Nephron (organoid): ENCODE results near the gene NAV2.

ENCODE experiments used
- H3K27ac Mint-ChIP-seq, 3 experiments: 2 replicates each; pipeline ENCODE4 v1.8.0; 2020; ENCODE audit warnings: mixed read lengths in 3 of 3, mild to moderate bottlenecking in 2 of 3, moderate library complexity in 1 of 3
- H3K27me3 Mint-ChIP-seq: 2 replicates; pipeline ENCODE4 v1.8.0; 2021; ENCODE audit warnings: low read depth, mild to moderate bottlenecking, moderate library complexity, mixed read lengths
- H3K36me3 Mint-ChIP-seq: 2 replicates; pipeline ENCODE4 v1.8.0; 2020; ENCODE audit warnings: low read depth, mixed read lengths
- H3K4me1 Mint-ChIP-seq: 2 replicates; pipeline ENCODE4 v1.8.0; 2020; ENCODE audit warnings: mixed read lengths
- H3K4me3 Mint-ChIP-seq, 3 experiments: 2 replicates each; pipeline ENCODE4 v1.8.0; 2020; ENCODE audit warnings: mild to moderate bottlenecking in 3 of 3, mixed read lengths in 3 of 3, moderate library complexity in 2 of 3
- H3K9me3 Mint-ChIP-seq: 2 replicates; pipeline ENCODE4 v1.8.0; 2020; ENCODE audit warnings: mixed read lengths
- TF ChIP-seq, protein P1 (sequence below), 3 experiments: fragments of 200-600 bp; sonication (generic); IDR thresholded peaks; one replicate each; pipeline ENCODE4 v1.5.0; 2021; ENCODE audit warnings: antibody characterized with exemption in 3 of 3; ENCODE audit not compliant: unreplicated experiment in 3 of 3

NAV2 gene

GRCh38 chr11:19864141-19865140, 151.8 kb downstream of the NAV2 start:
- Mint-ChIP-seq H3K36me3 (no peaks in the 10 kb centered on the region), H3K27me3 (no peaks in the 10 kb centered on the region), H3K4me1 (peaks cover 58% of the 10 kb centered on the region), H3K27ac (peak overlapping the region in 2 of 3 experiments; percentile 8 to 29), H3K4me3 (no peak overlapping the region), H3K9me3 (no peaks in the 10 kb centered on the region)
- TF ChIP-seq, protein P1, sequence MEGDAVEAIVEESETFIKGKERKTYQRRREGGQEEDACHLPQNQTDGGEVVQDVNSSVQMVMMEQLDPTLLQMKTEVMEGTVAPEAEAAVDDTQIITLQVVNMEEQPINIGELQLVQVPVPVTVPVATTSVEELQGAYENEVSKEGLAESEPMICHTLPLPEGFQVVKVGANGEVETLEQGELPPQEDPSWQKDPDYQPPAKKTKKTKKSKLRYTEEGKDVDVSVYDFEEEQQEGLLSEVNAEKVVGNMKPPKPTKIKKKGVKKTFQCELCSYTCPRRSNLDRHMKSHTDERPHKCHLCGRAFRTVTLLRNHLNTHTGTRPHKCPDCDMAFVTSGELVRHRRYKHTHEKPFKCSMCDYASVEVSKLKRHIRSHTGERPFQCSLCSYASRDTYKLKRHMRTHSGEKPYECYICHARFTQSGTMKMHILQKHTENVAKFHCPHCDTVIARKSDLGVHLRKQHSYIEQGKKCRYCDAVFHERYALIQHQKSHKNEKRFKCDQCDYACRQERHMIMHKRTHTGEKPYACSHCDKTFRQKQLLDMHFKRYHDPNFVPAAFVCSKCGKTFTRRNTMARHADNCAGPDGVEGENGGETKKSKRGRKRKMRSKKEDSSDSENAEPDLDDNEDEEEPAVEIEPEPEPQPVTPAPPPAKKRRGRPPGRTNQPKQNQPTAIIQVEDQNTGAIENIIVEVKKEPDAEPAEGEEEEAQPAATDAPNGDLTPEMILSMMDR (IDR thresholded peaks at IDR 0.05; ENCODE audit: unreplicated experiment in 3 of 3) = no peak

DNA sequence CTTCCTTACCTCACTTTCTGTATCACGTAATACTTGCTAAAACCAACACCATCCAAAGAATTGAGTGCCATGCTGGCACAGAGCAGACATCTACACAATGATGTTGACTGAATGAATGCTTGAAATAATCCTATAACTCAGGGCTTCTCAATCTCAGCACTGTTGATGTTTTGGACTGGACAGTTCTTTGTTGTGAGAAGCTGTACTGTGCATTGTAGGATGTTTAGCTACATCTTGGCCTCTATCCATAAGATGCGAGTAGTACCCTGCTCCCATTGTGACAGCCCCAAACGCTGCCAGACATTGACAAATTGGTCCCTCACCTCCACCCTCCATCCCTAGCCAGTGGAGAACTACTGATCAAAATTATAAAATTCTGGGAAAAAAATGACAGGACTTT, 153.4 kb downstream of the NAV2 start:
- Mint-ChIP-seq H3K4me1 (peaks cover 66% of the 10 kb centered on the region), H3K4me3 (no peak overlapping the region), H3K27me3 (no peaks in the 10 kb centered on the region)

DNA sequence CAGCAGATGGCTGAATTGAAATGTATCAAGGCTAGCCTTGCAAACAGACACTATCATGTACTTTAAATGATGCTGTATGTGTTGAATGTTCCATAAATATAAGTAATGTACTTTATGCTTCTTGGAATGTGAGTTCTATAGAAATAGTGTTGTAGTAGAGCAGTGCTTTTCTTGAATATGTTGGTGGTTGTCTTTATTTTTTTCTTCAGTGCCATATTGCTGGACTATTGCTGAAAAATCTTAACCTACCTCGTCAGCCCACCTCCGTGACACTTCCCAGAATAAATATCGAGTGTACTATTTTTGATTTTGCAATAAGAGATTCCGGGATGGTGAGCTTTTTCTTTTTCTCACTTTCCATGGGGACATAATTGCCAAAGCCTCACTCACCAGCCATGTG, 153.9 kb downstream of the NAV2 start:
- Mint-ChIP-seq H3K4me3 (no peak overlapping the region), H3K9me3 (no peaks in the 10 kb centered on the region), H3K27ac (no peak overlapping the region), H3K4me1 (peaks cover 69% of the 10 kb centered on the region), H3K27me3 (no peaks in the 10 kb centered on the region), H3K36me3 (no peaks in the 10 kb centered on the region)
- TF ChIP-seq, protein P1 (IDR thresholded peaks at IDR 0.05; ENCODE audit: unreplicated experiment in 3 of 3) = no peak

More for the DNA sequence above, 153.4 kb downstream of the NAV2 start:
- H3K9me3 Mint-ChIP-seq = no peaks in the 10 kb centered on the region
- no peak overlapping the region for H3K27ac Mint-ChIP-seq
- H3K36me3 Mint-ChIP-seq = no peaks in the 10 kb centered on the region
- TF ChIP-seq, protein P1 (IDR thresholded peaks at IDR 0.05; ENCODE audit: unreplicated experiment in 3 of 3) = no peak

- Mint-ChIP-seq H3K27me3 (no peaks in the 10 kb centered on the region), H3K9me3 (no peaks in the 10 kb centered on the region), H3K36me3 (no peaks in the 10 kb centered on the region), H3K27ac (no peak overlapping the region), H3K4me3 (no peak overlapping the region), H3K4me1 (peaks cover 75% of the 10 kb centered on the region)
- TF ChIP-seq, protein P1 (IDR thresholded peaks at IDR 0.05; ENCODE audit: unreplicated experiment in 3 of 3) = no peak
Observed at GRCh38 chr11:19867064-19867463, 154.4 kb downstream of the NAV2 start.

DNA sequence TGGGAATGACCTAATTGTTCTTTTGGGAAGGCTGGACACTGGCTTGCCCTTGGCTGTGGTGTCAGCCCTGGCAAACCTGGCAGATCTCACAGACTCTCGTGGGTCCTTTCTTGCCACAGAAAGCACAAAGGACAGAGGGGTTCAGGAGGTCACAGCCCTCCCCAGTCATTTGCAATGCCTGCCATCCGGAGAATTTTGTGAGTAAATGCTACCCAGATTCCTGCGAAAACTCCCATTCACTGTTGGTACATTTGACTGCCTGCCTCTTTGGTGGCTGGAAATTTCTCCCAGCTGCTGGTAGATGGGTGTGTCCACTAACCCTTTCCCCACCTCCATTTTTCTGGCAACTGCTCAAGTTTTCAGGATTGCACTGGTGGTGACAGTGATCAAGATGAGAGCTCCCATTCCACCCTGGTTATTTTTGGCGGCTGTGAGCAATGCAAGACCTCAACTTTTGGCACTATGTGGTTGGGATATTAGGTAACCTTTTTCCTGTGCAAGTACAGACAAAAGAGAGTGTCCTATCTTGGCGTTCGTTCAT, 155.7 kb downstream of the NAV2 start:
- no peaks in the 10 kb centered on the region for H3K27me3 Mint-ChIP-seq
- H3K27ac Mint-ChIP-seq = no peak overlapping the region
- peaks cover 70% of the 10 kb centered on the region for H3K4me1 Mint-ChIP-seq
- no peaks in the 10 kb centered on the region for H3K9me3 Mint-ChIP-seq
- no peak overlapping the region for H3K4me3 Mint-ChIP-seq
- TF ChIP-seq, protein P1 (IDR thresholded peaks at IDR 0.05; ENCODE audit: unreplicated experiment in 3 of 3) = no peak
- no peaks in the 10 kb centered on the region for H3K36me3 Mint-ChIP-seq
